ENCODE data around the gene ZNF514.

ZNF514 gene

DNA sequence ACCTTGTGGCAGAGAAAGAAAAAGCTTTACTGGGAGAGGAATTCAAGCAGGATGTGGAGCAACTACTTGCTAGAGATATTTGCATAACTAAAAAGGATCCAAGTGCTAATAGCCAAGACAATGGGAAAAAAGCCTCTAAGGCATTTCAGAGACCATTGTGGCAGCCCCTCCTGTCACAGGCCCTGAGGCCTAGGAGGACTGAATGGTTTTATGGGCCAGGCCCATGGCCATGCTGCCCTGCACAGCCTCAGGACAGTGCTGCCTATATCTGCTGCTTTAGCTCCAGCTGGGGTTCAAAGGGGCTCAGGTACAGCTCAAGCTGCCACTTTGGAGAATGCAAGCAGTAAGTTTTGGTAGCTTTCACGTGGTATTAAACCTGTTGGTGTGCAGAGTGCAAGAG is 20.9 kb downstream of the ZNF514 start:
- no peak overlapping the region for H3K4me3 ChIP-seq (ENCODE audit: low read length)
- no peaks in the 10 kb centered on the region for H3K27me3 ChIP-seq (ENCODE audit: control insufficient read depth, insufficient read depth, low read length)
- peaks cover 4% of the 10 kb centered on the region for H3K9me3 ChIP-seq (ENCODE audit: control insufficient read depth, insufficient read depth, low read length)
- DNase-seq (ENCODE audit: low read depth, low spot score) = no peak
- no CpG with 5 or more reads among the region's 1 CpG for WGBS (ENCODE audit: insufficient coverage, insufficient read length)
- no peaks in the 10 kb centered on the region for H3K4me1 ChIP-seq (ENCODE audit: control insufficient read depth, insufficient read depth, low read length)
- no peak overlapping the region for H3K27ac ChIP-seq (ENCODE audit: low read length)
- no peaks in the 10 kb centered on the region for H3K36me3 ChIP-seq (ENCODE audit: control insufficient read depth, insufficient read depth, low read length)

DNA sequence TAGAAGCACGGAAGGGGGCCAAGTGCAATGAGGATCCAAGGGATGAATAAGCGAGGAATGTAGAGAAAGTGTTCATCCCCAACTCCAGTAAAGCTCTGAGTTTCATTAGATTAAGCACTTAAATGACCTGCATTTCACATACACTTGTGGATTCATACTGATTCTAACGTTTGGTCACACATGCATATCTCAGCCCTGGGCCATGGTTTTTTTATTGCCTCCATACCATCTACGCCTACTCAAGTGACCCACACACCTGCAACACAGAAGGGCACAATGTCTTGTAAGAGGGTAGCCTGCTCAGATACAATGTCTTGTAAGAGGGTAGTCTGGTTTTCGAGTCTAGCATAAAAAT is 37.5 kb downstream of the ZNF514 start:
- Histone ChIP-seq H3K4me1 (ENCODE audit: control insufficient read depth, insufficient read depth, low read length) (0 out of 2 replicates have a peak, but pooled peaks cover 3% of the 10 kb centered on the region), H3K27ac (ENCODE audit: low read length) (no peak overlapping the region), H3K36me3 (ENCODE audit: control insufficient read depth, insufficient read depth, low read length) (no peaks in the 10 kb centered on the region), H3K27me3 (ENCODE audit: control insufficient read depth, insufficient read depth, low read length) (no peaks in the 10 kb centered on the region), H3K9me3 (ENCODE audit: control insufficient read depth, insufficient read depth, low read length) (no peaks in the 10 kb centered on the region), H3K4me3 (ENCODE audit: low read length) (peak overlapping the region; percentile 62; the same call in 1 of the 2 replicates)
- DNase-seq (ENCODE audit: low read depth, low spot score) = no peak
- no CpG with 5 or more reads among the region's 5 CpGs for WGBS (ENCODE audit: insufficient coverage, insufficient read length)

DNA sequence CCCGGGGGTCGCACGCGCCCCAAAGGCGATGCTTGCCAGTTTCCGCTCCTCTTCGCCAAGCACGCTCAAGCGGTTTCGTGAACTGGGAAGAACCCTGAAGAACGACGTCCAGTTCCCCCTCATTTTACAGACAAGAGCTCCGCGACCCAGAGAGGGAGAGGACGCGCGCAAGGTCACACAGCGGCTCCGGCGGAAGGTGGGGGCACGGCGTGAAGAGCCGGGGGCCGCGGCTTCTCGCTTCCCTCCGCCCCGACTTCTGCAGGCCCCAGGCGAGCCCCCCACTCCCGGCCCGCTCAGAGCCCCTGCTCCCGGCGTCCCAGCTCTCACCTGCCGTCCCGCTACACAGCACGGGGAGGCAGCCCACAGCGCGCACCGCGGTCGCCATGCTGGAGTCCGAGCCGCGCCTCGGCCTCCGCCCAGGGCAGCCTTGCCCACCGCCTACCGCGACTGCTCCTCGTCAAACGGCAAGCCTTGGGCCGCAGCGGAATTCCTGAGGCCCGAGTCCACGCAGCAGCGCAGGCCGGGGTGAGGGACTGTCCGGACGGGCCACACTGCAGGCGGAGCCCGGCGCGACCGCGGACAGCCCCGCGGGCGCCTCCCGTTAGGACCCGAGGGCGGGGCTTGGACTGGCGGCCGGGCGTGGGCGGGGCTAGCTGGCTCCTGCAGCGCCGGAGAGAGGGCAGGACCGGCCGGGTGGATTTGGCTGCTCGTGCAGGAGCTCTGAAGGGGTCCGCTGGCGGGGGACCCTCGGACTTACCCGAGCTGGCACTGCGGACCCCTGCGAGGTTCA is 38.0 kb downstream of the ZNF514 start, which contains the start of gene MRPS5:
MRPS5 (minus strand) TSS at position 402 of the 790 bp plus-strand sequence; CDS start at position 385, 17 bp downstream.
- H3K4me3 ChIP-seq (ENCODE audit: low read length) = peak within 1 kb of the TSS; percentile 62
- DNase-seq (ENCODE audit: low read depth, low spot score) = peak; percentile 11

DNA sequence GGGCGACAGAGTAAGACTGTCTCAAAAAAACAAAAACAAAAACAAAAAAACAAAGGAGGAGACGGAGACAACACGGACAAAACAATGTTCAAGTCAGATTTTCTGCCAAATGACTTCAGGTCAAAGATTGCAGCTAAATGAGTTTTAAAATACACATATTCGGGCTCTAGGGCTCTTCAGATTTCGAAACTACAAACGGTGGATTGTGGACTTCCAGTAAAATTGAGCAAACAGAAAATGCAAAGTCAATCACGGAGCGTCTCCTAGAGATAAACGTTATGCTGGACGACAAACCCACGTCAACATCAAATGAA is 38.6 kb downstream of the ZNF514 start:
- Histone ChIP-seq H3K4me1 (ENCODE audit: control insufficient read depth, insufficient read depth, low read length) (0 out of 2 replicates have a peak, but pooled peaks cover 3% of the 10 kb centered on the region), H3K27ac (ENCODE audit: low read length) (no peak overlapping the region), H3K9me3 (ENCODE audit: control insufficient read depth, insufficient read depth, low read length) (no peaks in the 10 kb centered on the region), H3K27me3 (ENCODE audit: control insufficient read depth, insufficient read depth, low read length) (no peaks in the 10 kb centered on the region), H3K4me3 (ENCODE audit: low read length) (peak overlapping the region; percentile 62), H3K36me3 (ENCODE audit: control insufficient read depth, insufficient read depth, low read length) (no peaks in the 10 kb centered on the region)
- WGBS (ENCODE audit: insufficient coverage, insufficient read length) = no CpG with 5 or more reads among the region's 11 CpGs
- no peak for DNase-seq (ENCODE audit: low read depth, low spot score)

More for the DNA sequence above, 38.0 kb downstream of the ZNF514 start, which contains the start of gene MRPS5:
- WGBS (ENCODE audit: insufficient coverage, insufficient read length) = no CpG with 5 or more reads among the region's 86 CpGs
- no peak within 1 kb of the TSS for H3K27ac ChIP-seq (ENCODE audit: low read length)
- 0 out of 2 replicates have a peak, but pooled peaks cover 3% of the 10 kb centered on the region for H3K4me1 ChIP-seq (ENCODE audit: control insufficient read depth, insufficient read depth, low read length)
- no peaks in the 10 kb centered on the region for H3K36me3 ChIP-seq (ENCODE audit: control insufficient read depth, insufficient read depth, low read length)
- no peaks in the 10 kb centered on the region for H3K27me3 ChIP-seq (ENCODE audit: control insufficient read depth, insufficient read depth, low read length)
- no peaks in the 10 kb centered on the region for H3K9me3 ChIP-seq (ENCODE audit: control insufficient read depth, insufficient read depth, low read length)

DNA sequence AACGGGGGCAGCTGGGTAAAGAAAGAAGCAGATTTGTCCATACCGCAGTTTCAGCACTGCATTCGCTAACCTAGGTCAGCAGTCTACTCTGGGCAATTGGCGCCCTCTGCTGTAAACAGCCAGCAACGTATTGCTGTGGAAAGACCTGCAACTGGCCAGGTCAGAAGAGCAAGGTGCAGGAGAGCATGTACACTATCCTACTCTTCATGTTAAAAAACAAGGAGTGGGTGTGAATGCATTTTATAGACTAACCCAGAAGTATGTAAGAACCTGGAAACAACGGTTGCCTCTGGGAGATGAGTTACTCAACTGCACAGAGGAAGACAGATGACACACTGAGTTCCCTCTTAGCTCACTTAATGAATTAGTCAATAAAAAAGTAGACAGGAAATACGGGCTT is 44.2 kb downstream of the ZNF514 start:
- H3K9me3 ChIP-seq (ENCODE audit: control insufficient read depth, insufficient read depth, low read length) = no peaks in the 10 kb centered on the region
- H3K4me1 ChIP-seq (ENCODE audit: control insufficient read depth, insufficient read depth, low read length) = 0 out of 2 replicates have a peak, but pooled peaks cover 3% of the 10 kb centered on the region
- H3K27ac ChIP-seq (ENCODE audit: low read length) = no peak overlapping the region
- WGBS (ENCODE audit: insufficient coverage, insufficient read length) = no CpG with 5 or more reads among the region's 7 CpGs
- no peaks in the 10 kb centered on the region for H3K27me3 ChIP-seq (ENCODE audit: control insufficient read depth, insufficient read depth, low read length)
- peak; percentile 35 for DNase-seq (ENCODE audit: low read depth, low spot score)
- H3K36me3 ChIP-seq (ENCODE audit: control insufficient read depth, insufficient read depth, low read length) = no peaks in the 10 kb centered on the region
- no peak overlapping the region for H3K4me3 ChIP-seq (ENCODE audit: low read length)

DNA sequence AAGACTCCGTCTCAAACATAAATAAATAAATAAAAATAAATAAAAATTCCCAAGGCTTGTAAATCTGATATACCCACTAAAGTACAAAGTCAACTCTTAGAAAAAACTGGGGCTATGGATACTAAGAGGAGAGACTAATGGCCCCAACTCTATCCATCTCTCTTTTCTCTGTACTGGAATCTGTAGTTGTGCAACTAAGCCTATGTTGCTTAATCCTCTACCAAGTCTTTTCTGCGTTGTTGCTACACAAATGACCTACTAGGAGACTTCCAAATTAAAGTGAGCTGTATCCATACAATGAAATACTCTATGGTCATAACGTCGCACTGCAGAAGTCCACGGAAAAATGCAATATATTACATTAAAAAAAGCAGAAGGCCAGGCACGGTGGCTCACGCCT is 46.2 kb downstream of the ZNF514 start:
- no peak overlapping the region for H3K27ac ChIP-seq (ENCODE audit: low read length)
- no peaks in the 10 kb centered on the region for H3K9me3 ChIP-seq (ENCODE audit: control insufficient read depth, insufficient read depth, low read length)
- H3K36me3 ChIP-seq (ENCODE audit: control insufficient read depth, insufficient read depth, low read length) = peaks cover 2% of the 10 kb centered on the region; the same call in 1 of the 2 replicates
- 0 out of 2 replicates have a peak, but pooled peaks cover 2% of the 10 kb centered on the region for H3K4me1 ChIP-seq (ENCODE audit: control insufficient read depth, insufficient read depth, low read length)
- no peaks in the 10 kb centered on the region for H3K27me3 ChIP-seq (ENCODE audit: control insufficient read depth, insufficient read depth, low read length)
- WGBS (ENCODE audit: insufficient coverage, insufficient read length) = no CpG with 5 or more reads among the region's 7 CpGs
- no peak for DNase-seq (ENCODE audit: low read depth, low spot score)
- H3K4me3 ChIP-seq (ENCODE audit: low read length) = no peak overlapping the region

DNA sequence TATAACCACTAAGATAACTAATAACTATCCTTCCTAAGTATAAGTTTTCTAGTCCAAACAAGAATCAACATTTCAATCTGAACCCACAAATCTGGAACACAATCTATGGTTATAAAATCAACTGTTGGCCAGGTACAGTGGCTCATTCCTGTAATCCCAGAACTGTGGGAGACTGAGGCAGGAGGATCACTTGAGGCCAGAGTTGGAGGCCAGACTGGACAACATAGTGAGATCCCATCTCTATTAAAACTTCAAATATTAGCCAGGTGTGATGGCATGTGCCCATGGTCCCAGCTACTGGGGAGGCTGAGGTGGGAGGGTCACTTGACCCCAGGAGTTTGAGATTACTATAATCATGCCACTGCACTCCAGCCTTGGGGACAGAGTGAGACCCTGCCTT is 49.3 kb downstream of the ZNF514 start:
- no peak overlapping the region for H3K4me3 ChIP-seq (ENCODE audit: low read length)
- no peaks in the 10 kb centered on the region for H3K4me1 ChIP-seq (ENCODE audit: control insufficient read depth, insufficient read depth, low read length)
- H3K36me3 ChIP-seq (ENCODE audit: control insufficient read depth, insufficient read depth, low read length) = peaks cover 12% of the 10 kb centered on the region; the same call in 1 of the 2 replicates
- H3K27me3 ChIP-seq (ENCODE audit: control insufficient read depth, insufficient read depth, low read length) = no peaks in the 10 kb centered on the region
- no peak overlapping the region for H3K27ac ChIP-seq (ENCODE audit: low read length)
- H3K9me3 ChIP-seq (ENCODE audit: control insufficient read depth, insufficient read depth, low read length) = no peaks in the 10 kb centered on the region
- no peak for DNase-seq (ENCODE audit: low read depth, low spot score)

DNA sequence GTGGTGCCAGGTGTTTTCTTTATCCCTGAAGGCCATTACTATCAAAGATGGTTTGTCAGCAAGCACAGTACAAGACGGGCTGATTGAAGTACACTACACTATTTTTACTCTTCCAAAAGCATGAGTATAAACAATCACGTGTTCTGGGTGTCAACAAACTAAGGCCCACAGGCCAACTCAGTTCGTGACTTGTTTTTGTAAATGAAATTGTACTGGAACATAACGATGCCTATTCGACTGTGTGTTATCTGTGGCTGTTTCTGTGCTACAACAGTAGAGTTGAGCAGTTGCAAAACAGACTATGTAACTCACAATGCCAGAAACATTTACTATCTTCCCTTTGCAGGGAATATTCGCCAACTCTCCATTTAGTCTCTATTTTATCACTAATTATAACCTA is 50.4 kb downstream of the ZNF514 start:
- no peak for DNase-seq (ENCODE audit: low read depth, low spot score)
- H3K4me1 ChIP-seq (ENCODE audit: control insufficient read depth, insufficient read depth, low read length) = no peaks in the 10 kb centered on the region
- H3K9me3 ChIP-seq (ENCODE audit: control insufficient read depth, insufficient read depth, low read length) = no peaks in the 10 kb centered on the region
- H3K4me3 ChIP-seq (ENCODE audit: low read length) = no peak overlapping the region
- H3K27ac ChIP-seq (ENCODE audit: low read length) = no peak overlapping the region
- H3K27me3 ChIP-seq (ENCODE audit: control insufficient read depth, insufficient read depth, low read length) = no peaks in the 10 kb centered on the region
- WGBS (ENCODE audit: insufficient coverage, insufficient read length) = no CpG with 5 or more reads among the region's 6 CpGs
- peaks cover 12% of the 10 kb centered on the region; the same call in 1 of the 2 replicates for H3K36me3 ChIP-seq (ENCODE audit: control insufficient read depth, insufficient read depth, low read length)

DNA sequence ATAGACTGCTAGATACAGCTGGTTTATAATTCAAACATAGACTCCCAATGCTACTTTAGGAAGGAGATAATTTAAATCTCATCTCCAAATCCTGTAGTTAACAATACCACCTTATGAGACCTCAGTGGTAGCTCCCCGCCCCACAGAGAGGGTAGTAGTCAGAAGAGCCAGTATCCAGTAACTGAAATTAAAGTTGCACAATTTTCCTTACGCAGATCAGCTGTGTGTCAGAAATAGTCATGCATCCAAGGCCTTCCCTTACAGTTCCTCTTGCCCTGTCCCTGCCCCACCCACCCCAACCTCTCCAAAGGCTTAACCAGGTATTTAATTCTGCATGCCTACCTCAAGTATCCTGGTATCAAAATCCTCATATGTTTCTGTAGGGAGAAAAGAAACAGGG is 53.6 kb downstream of the ZNF514 start:
- Histone ChIP-seq H3K4me1 (ENCODE audit: control insufficient read depth, insufficient read depth, low read length) (no peaks in the 10 kb centered on the region), H3K9me3 (ENCODE audit: control insufficient read depth, insufficient read depth, low read length) (no peaks in the 10 kb centered on the region), H3K4me3 (ENCODE audit: low read length) (no peak overlapping the region), H3K27ac (ENCODE audit: low read length) (no peak overlapping the region), H3K27me3 (ENCODE audit: control insufficient read depth, insufficient read depth, low read length) (no peaks in the 10 kb centered on the region), H3K36me3 (ENCODE audit: control insufficient read depth, insufficient read depth, low read length) (peaks cover 12% of the 10 kb centered on the region; the same call in 1 of the 2 replicates)
- DNase-seq (ENCODE audit: low read depth, low spot score) = no peak
- no CpG with 5 or more reads among the region's 2 CpGs for WGBS (ENCODE audit: insufficient coverage, insufficient read length)

DNA sequence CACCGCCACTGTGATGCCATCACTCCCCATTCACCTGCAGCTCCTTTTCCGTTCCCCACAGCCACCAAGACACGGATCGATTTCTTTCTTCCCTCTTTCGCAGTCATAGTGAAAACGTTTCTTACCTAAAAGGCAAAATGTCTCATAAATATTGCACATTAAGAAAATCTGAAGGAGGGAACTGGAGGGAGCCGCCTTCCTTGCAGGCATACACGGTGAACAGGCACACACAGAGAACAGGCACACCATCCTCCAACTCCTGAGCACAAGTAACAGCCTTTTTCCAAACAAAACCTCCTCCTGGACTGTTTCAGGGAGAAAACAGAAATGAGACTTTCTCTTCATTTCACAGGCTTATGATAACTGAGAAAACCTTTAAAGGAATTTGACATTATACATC is 55.0 kb downstream of the ZNF514 start:
- no peak for DNase-seq (ENCODE audit: low read depth, low spot score)
- Histone ChIP-seq H3K9me3 (ENCODE audit: control insufficient read depth, insufficient read depth, low read length) (no peaks in the 10 kb centered on the region), H3K4me1 (ENCODE audit: control insufficient read depth, insufficient read depth, low read length) (no peaks in the 10 kb centered on the region), H3K36me3 (ENCODE audit: control insufficient read depth, insufficient read depth, low read length) (peaks cover 16% of the 10 kb centered on the region; the same call in 1 of the 2 replicates), H3K27ac (ENCODE audit: low read length) (no peak overlapping the region), H3K27me3 (ENCODE audit: control insufficient read depth, insufficient read depth, low read length) (no peaks in the 10 kb centered on the region), H3K4me3 (ENCODE audit: low read length) (no peak overlapping the region)
- WGBS (ENCODE audit: insufficient coverage, insufficient read length) = no CpG with 5 or more reads among the region's 8 CpGs

DNA sequence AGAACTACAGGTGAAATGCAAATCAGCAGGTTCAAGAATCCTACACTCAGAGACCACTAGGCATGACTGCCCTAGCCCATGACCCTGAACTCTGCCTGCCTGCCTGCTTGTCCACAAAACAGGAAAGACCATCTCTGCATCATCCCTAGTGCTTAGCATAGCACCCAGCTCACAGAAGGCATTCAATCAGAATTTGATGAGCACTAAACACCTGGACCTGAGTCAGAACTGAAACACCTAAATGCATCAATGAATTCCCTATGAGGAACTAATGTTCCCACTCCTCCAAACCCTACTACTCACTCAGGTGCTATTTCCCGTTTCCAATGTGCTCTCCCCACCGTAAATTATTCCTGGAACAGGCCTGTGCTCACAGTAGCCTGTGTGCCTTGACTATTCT is 59.7 kb downstream of the ZNF514 start:
- no peaks in the 10 kb centered on the region for H3K27me3 ChIP-seq (ENCODE audit: control insufficient read depth, insufficient read depth, low read length)
- no peaks in the 10 kb centered on the region for H3K4me1 ChIP-seq (ENCODE audit: control insufficient read depth, insufficient read depth, low read length)
- no CpG with 5 or more reads among the region's 2 CpGs for WGBS (ENCODE audit: insufficient coverage, insufficient read length)
- H3K4me3 ChIP-seq (ENCODE audit: low read length) = no peak overlapping the region
- no peak for DNase-seq (ENCODE audit: low read depth, low spot score)
- H3K27ac ChIP-seq (ENCODE audit: low read length) = no peak overlapping the region
- peaks cover 4% of the 10 kb centered on the region; the same call in 1 of the 2 replicates for H3K36me3 ChIP-seq (ENCODE audit: control insufficient read depth, insufficient read depth, low read length)
- no peaks in the 10 kb centered on the region for H3K9me3 ChIP-seq (ENCODE audit: control insufficient read depth, insufficient read depth, low read length)
